Neural cell (in vitro differentiated cells): ENCODE data around the gene ARHGEF4. TPM values are rescaled to one million over a fixed set of nuclear protein-coding genes. Genes with fewer than 3 reads are reported as not detected.

Experiments
- H2AFZ ChIP-seq: fragments of 200-600, 300-800 bp; sonication (generic), shearing (Covaris generic); 2 replicates; pipeline ENCODE4 v1.6.0; 2014; ENCODE audit warnings: low read depth, mild to moderate bottlenecking, antibody characterized with exemption, low read length, moderate library complexity
- H3F3A ChIP-seq: fragments of 200-600 bp; shearing (Covaris generic); 2 replicates; pipeline ENCODE4 v1.6.1; 2016; ENCODE audit warnings: mild to moderate bottlenecking, moderate library complexity, mixed read lengths, antibody characterized with exemption, low read length; ENCODE audit not compliant: insufficient read depth, poor library complexity, severe bottlenecking
- H3K27ac ChIP-seq: fragments of 200-600, 300-800 bp; sonication (generic), shearing (Covaris generic); 2 replicates; pipeline ENCODE4 v1.5.1; 2014; ENCODE audit warnings: mild to moderate bottlenecking, low read length, moderate library complexity
- H3K27me3 ChIP-seq: fragments of 300-800, 200-600 bp; sonication (generic), shearing (Covaris generic); 2 replicates; pipeline ENCODE4 v1.6.0; 2014; ENCODE audit warnings: mild to moderate bottlenecking, low read depth, low read length, moderate library complexity; ENCODE audit not compliant: insufficient read depth
- H3K36me3 ChIP-seq: fragments of 300-800, 200-600 bp; sonication (generic), shearing (Covaris generic); 2 replicates; pipeline ENCODE4 v1.5.1; 2014; ENCODE audit warnings: mild to moderate bottlenecking, antibody characterized with exemption, low read length, moderate library complexity; ENCODE audit not compliant: insufficient read depth
- H3K4me2 ChIP-seq: fragments of 300-800, 200-600 bp; sonication (generic), shearing (Covaris generic); 2 replicates; pipeline ENCODE4 v1.6.0; 2014; ENCODE audit warnings: mild to moderate bottlenecking, low read length
- H3K4me3 ChIP-seq: fragments of 300-800, 200-600 bp; sonication (generic), shearing (Covaris generic); 2 replicates; pipeline ENCODE4 v1.5.1; 2014; ENCODE audit warnings: mild to moderate bottlenecking, low read length, moderate library complexity
- H3K79me2 ChIP-seq: fragments of 200-600 bp; shearing (Covaris generic); replicated peaks from 2 replicates; pipeline ENCODE4 v1.6.0; 2014; ENCODE audit warnings: mild to moderate bottlenecking, low read length, moderate library complexity; ENCODE audit not compliant: insufficient read depth
- H3K9ac ChIP-seq: fragments of 300-800, 200-600 bp; sonication (generic), shearing (Covaris generic); 2 replicates; pipeline ENCODE4 v1.6.1; 2016; ENCODE audit warnings: mild to moderate bottlenecking, low read length, mixed read lengths
- H3K9me2 ChIP-seq: fragments of 200-600 bp; shearing (Covaris generic); 2 replicates; pipeline ENCODE4 v1.6.1; 2016; ENCODE audit warnings: mild to moderate bottlenecking, low read length, mixed read lengths; ENCODE audit not compliant: insufficient read depth
- H3K9me3 ChIP-seq: fragments of 200-600, 300-800 bp; sonication (generic), shearing (Covaris generic); 2 replicates; pipeline ENCODE4 v1.6.1; 2016; ENCODE audit warnings: mild to moderate bottlenecking, mixed run types, low read length, moderate library complexity, mixed read lengths
- H4K20me1 ChIP-seq: fragments of 200-600 bp; shearing (Covaris generic); 2 replicates; pipeline ENCODE4 v1.6.1; 2016; ENCODE audit warnings: mild to moderate bottlenecking, mixed run types; ENCODE audit not compliant: insufficient read depth
- CTCF ChIP-seq: fragments of 450-650 bp; IDR thresholded peaks from 2 replicates; pipeline ENCODE4 v1.5.1; 2014; ENCODE audit warnings: antibody characterized with exemption, mild to moderate bottlenecking, moderate library complexity; ENCODE audit not compliant: poor library complexity, severe bottlenecking
- EP300 ChIP-seq: fragments of 450-650 bp; conservative IDR thresholded peaks from 2 replicates; pipeline ENCODE4 v1.6.1; 2014; ENCODE audit warnings: antibody characterized with exemption, mild to moderate bottlenecking, moderate library complexity; ENCODE audit not compliant: poor library complexity, severe bottlenecking
- EZH2 ChIP-seq: fragments of 200-600, 300-800 bp; shearing (Covaris generic), sonication (generic); IDR thresholded peaks from 2 replicates; pipeline ENCODE4 v1.6.1; 2014; ENCODE audit warnings: antibody characterized with exemption, low read length, borderline replicate concordance, mild to moderate bottlenecking; ENCODE audit not compliant: insufficient read depth, poor library complexity, severe bottlenecking
- MXI1 ChIP-seq: fragments of 450-650 bp; conservative IDR thresholded peaks from 2 replicates; pipeline ENCODE4 v1.6.1; 2014; ENCODE audit warnings: antibody characterized with exemption, mild to moderate bottlenecking; ENCODE audit not compliant: poor library complexity, severe bottlenecking
- POLR2AphosphoS5 ChIP-seq: IDR thresholded peaks from 2 replicates; pipeline ENCODE4 v1.6.1; 2012
- RAD21 ChIP-seq: fragments of 450-650 bp; conservative IDR thresholded peaks from 2 replicates; pipeline ENCODE4 v1.6.1; 2014; ENCODE audit warnings: antibody characterized with exemption, mild to moderate bottlenecking, moderate library complexity
- REST ChIP-seq: IDR thresholded peaks from 2 replicates; pipeline ENCODE4 v1.6.1; 2012; ENCODE audit warnings: borderline replicate concordance
- SMC3 ChIP-seq: fragments of 450-650 bp; conservative IDR thresholded peaks from 2 replicates; pipeline ENCODE4 v1.6.1; 2014; ENCODE audit warnings: antibody characterized with exemption, mild to moderate bottlenecking, moderate library complexity; ENCODE audit not compliant: poor library complexity
- TAF1 ChIP-seq: IDR thresholded peaks from 2 replicates; pipeline ENCODE4 v1.6.1; 2012; ENCODE audit warnings: low read depth
- polyA plus RNA-seq: library from polyadenylated mRNA; depleted of rRNA; stranded (reverse); fragments of >200 nt; gene quantifications from 2 replicates; pipeline ENCODE4 v1.2.3, GENCODE V29; 2014

The ARHGEF4 gene
- polyA plus RNA-seq, 1 donor from 2014 or later: 45.9 TPM

DNA sequence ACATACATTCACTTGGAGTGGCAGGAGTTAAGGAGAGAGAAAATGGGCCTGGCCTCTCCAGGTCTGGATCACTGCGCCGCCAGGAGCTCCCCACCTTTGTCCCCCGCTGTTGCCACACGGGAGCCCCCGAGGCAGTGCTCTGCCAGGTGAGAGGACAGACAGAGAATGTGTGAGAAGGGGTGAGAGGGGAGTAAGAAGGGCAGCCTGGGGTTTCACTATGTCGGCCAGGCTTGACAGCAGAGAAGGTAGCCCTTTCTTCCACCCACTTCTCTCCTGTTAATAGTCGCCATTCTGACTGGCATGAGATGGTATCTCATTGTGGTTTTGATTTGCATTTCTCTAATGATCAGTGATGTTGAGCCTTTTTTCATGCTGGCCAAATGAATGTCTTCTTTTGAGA lies 26.2 kb upstream of the ARHGEF4 start:
- Histone ChIP-seq H3K79me2 (no peaks in the 10 kb centered on the region), H3K9me3 (no peaks in the 10 kb centered on the region), H3F3A (no peaks in the 10 kb centered on the region), H2AFZ (no peak overlapping the region), H3K36me3 (no peaks in the 10 kb centered on the region), H4K20me1 (no peaks in the 10 kb centered on the region), H3K27me3 (no peaks in the 10 kb centered on the region), H3K27ac (no peak overlapping the region), H3K4me3 (no peak overlapping the region), H3K9me2 (no peaks in the 10 kb centered on the region), H3K9ac (no peak overlapping the region), H3K4me2 (no peak overlapping the region)
- TF ChIP-seq RAD21 (no peak), POLR2AphosphoS5 (no peak), REST (no peak), EP300 (no peak), MXI1 (no peak), SMC3 (no peak), TAF1 (no peak), CTCF (no peak), EZH2 (no peak)

GRCh38 chr2:130813722-130814121 lies 23.0 kb upstream of the ARHGEF4 start:
- Histone ChIP-seq H3K4me3 (no peak overlapping the region), H4K20me1 (no peaks in the 10 kb centered on the region), H2AFZ (no peak overlapping the region), H3F3A (no peaks in the 10 kb centered on the region), H3K79me2 (no peaks in the 10 kb centered on the region), H3K27me3 (no peaks in the 10 kb centered on the region), H3K4me2 (no peak overlapping the region), H3K9ac (no peak overlapping the region), H3K9me3 (no peaks in the 10 kb centered on the region), H3K36me3 (no peaks in the 10 kb centered on the region), H3K27ac (no peak overlapping the region), H3K9me2 (no peaks in the 10 kb centered on the region)
- TF ChIP-seq TAF1 (no peak), EZH2 (no peak), RAD21 (no peak), MXI1 (no peak), CTCF (no peak), POLR2AphosphoS5 (no peak), SMC3 (no peak), REST (no peak), EP300 (no peak)
